Activated CD4-positive, alpha-beta memory T cell treated with anti-CD3 and anti-CD28 coated beads for 36 hours (primary cell): Measurements from ENCODE around the gene PCDHGA11. TPM values are rescaled to one million over a fixed set of nuclear protein-coding genes. Genes with fewer than 3 reads are reported as not detected.
"Not testable (repeated sequence)": the region's sequence is repeated elsewhere in the genome, so short reads cannot be mapped to it uniquely, and the experiment has no call there.

Source experiments
- CTCF ChIA-PET: fragments of 350-600 bp; sonication (Branson Sonifier 250); formaldehyde crosslinking; loops from one replicate; lab custom pipeline; 2021; ENCODE audit warnings: antibody characterized with exemption, inconsistent platforms; lab: Charles Lee
- POLR2A ChIA-PET: fragments of 350-600 bp; sonication (Branson Sonifier 250); formaldehyde crosslinking; loops from one replicate; lab custom pipeline; 2021; ENCODE audit warnings: antibody characterized with exemption; lab: Charles Lee
- DNase-seq: peaks from one replicate; pipeline ENCODE4 v3.0.0-alpha.2; 2020
- H3K27ac Mint-ChIP-seq: one replicate; pipeline ENCODE4 v1.8.0; 2021; ENCODE audit warnings: mixed read lengths
- H3K27me3 Mint-ChIP-seq: one replicate; pipeline ENCODE4 v1.8.0; 2021; ENCODE audit warnings: mixed read lengths
- H3K36me3 Mint-ChIP-seq: one replicate; pipeline ENCODE4 v1.8.0; 2021; ENCODE audit warnings: mixed read lengths
- H3K4me1 Mint-ChIP-seq: one replicate; pipeline ENCODE4 v1.8.0; 2021; ENCODE audit warnings: low read depth, mixed read lengths
- H3K4me3 Mint-ChIP-seq: one replicate; pipeline ENCODE4 v1.8.0; 2021; ENCODE audit warnings: mild to moderate bottlenecking, mixed read lengths
- H3K9me3 Mint-ChIP-seq: one replicate; pipeline ENCODE4 v1.8.0; 2021; ENCODE audit warnings: mixed read lengths
- intact Hi-C: fragments of 100-400 bp; cut with micrococcal nuclease; formaldehyde crosslinking; loops from one replicate; pipeline ENCODE4 v1.15.1; 2023
- total RNA-seq, 2 experiments: library from RNA; stranded (reverse); gene quantifications; one replicate each; pipeline ENCODE4 v1.2.3, GENCODE V29; 2021

PCDHGA11 gene
- total RNA-seq = under 1 TPM in 1 of 2 experiments, not detected in 1; 0.05 TPM

GRCh38 chr5:141420855-141421488 is at the start of gene PCDHGA11:
PCDHGA11 (plus strand) TSS chr5:141421051; CDS start chr5:141421228, 177 bp downstream.
- POLR2A ChIA-PET = interaction anchor here (0.6 to 1.4 kb wide), 2 partner anchors 101 to 262 kb away, joined by 3 to 4 read pairs; partner anchors contain the start of gene TAF7
- peaks cover 68% of the 10 kb centered on the region for H3K27me3 Mint-ChIP-seq
- CTCF ChIA-PET = interaction anchor here (0.6 to 2.6 kb wide), 20 partner anchors 8 to 225 kb away, joined by 3 to 27 read pairs (median 5); partner anchors contain the start of genes PCDHGA10, PCDHGA12, PCDHGB2 and PCDHGB3
- intact Hi-C loops = loop anchor here (5.0 kb wide), 1 partner anchor 56 kb away; the partner anchor contains the start of gene PCDHGC3
- no peak within 1 kb of the TSS for H3K27ac Mint-ChIP-seq
- peak; percentile 66 for DNase-seq
- peaks cover 36% of the 10 kb centered on the region for H3K9me3 Mint-ChIP-seq
- H3K4me1 Mint-ChIP-seq = peaks cover 4% of the 10 kb centered on the region
- H3K4me3 Mint-ChIP-seq = peak within 1 kb of the TSS; percentile 72
- H3K36me3 Mint-ChIP-seq = peaks cover 35% of the 10 kb centered on the region

- H3K9me3 Mint-ChIP-seq = peaks cover 29% of the 10 kb centered on the region
- H3K27ac Mint-ChIP-seq = no peak overlapping the region
- CTCF ChIA-PET = interaction anchor here (0.6 to 2.8 kb wide), 6 partner anchors 15 to 192 kb away, joined by 4 to 25 read pairs (median 5); partner anchors contain the start of gene PCDHGA10
- H3K4me1 Mint-ChIP-seq = peaks cover 5% of the 10 kb centered on the region
- POLR2A ChIA-PET = no interaction called here
- no peak for DNase-seq
- intact Hi-C loops = no loop called here
- H3K27me3 Mint-ChIP-seq = peaks cover 44% of the 10 kb centered on the region
- H3K36me3 Mint-ChIP-seq = peaks cover 26% of the 10 kb centered on the region
- no peak overlapping the region for H3K4me3 Mint-ChIP-seq
These were observed 49.0 kb upstream of the PCDHGA11 start for GRCh38 chr5:141371572-141372475.

- peaks cover 26% of the 10 kb centered on the region for H3K36me3 Mint-ChIP-seq
- ChIA-PET CTCF (interaction anchor here (0.7 to 1.5 kb wide), 5 partner anchors 15 to 191 kb away, joined by 3 to 5 read pairs (median 3); partner anchors contain the start of gene PCDHGB6), POLR2A (no interaction called here)
- peak within 1 kb of the TSS; percentile 27 for H3K4me3 Mint-ChIP-seq
- H3K27ac Mint-ChIP-seq = no peak within 1 kb of the TSS
- peaks cover 39% of the 10 kb centered on the region for H3K27me3 Mint-ChIP-seq
- DNase-seq = no peak
- H3K9me3 Mint-ChIP-seq = peaks cover 33% of the 10 kb centered on the region
- intact Hi-C loops = no loop called here
- peaks cover 5% of the 10 kb centered on the region for H3K4me1 Mint-ChIP-seq
These were observed 47.1 kb upstream of the PCDHGA11 start, which contains the start of gene PCDHGA6 for GRCh38 chr5:141373673-141374317. PCDHGA6 (plus strand) TSS chr5:141373891; CDS start chr5:141374084, 193 bp downstream.

GRCh38 chr5:141374627-141375026 is 46.2 kb upstream of the PCDHGA11 start:
- peaks cover 40% of the 10 kb centered on the region for H3K27me3 Mint-ChIP-seq

GRCh38 chr5:141375444-141376155 is 45.3 kb upstream of the PCDHGA11 start:
- H3K27ac Mint-ChIP-seq, H3K4me3 Mint-ChIP-seq, H3K4me1 Mint-ChIP-seq, CTCF ChIA-PET, DNase-seq, intact Hi-C loops, POLR2A ChIA-PET: not testable (repeated sequence)
- Mint-ChIP-seq H3K27me3 (peaks cover 35% of the 10 kb centered on the region), H3K36me3 (peaks cover 23% of the 10 kb centered on the region), H3K9me3 (peaks cover 33% of the 10 kb centered on the region)

More at GRCh38 chr5:141374627-141375026, 46.2 kb upstream of the PCDHGA11 start:
- Mint-ChIP-seq H3K9me3 (peaks cover 33% of the 10 kb centered on the region), H3K27ac (no peak overlapping the region), H3K36me3 (peaks cover 26% of the 10 kb centered on the region), H3K4me3 (no peak overlapping the region), H3K4me1 (peaks cover 5% of the 10 kb centered on the region)
- DNase-seq = no peak
- intact Hi-C loops = no loop called here
- POLR2A ChIA-PET = no interaction called here
- CTCF ChIA-PET = interaction anchor here (0.7 to 1.5 kb wide), 3 partner anchors 16 to 182 kb away, joined by 3 to 5 read pairs (median 3); partner anchors contain the start of gene PCDHGB6

- no peak for DNase-seq
- intact Hi-C loops = no loop called here
- POLR2A ChIA-PET = interaction anchor here (0.6 kb wide), 1 partner anchor 61 kb away, joined by 7 read pairs; no protein-coding TSS in a partner anchor
- no peak within 1 kb of the TSS for H3K27ac Mint-ChIP-seq
- peaks cover 11% of the 10 kb centered on the region for H3K36me3 Mint-ChIP-seq
- H3K9me3 Mint-ChIP-seq = peaks cover 14% of the 10 kb centered on the region
- peak within 1 kb of the TSS; percentile 66 for H3K4me3 Mint-ChIP-seq
- CTCF ChIA-PET = no interaction called here
- peaks cover 55% of the 10 kb centered on the region for H3K27me3 Mint-ChIP-seq
- no peaks in the 10 kb centered on the region for H3K4me1 Mint-ChIP-seq
These were observed 38.2 kb upstream of the PCDHGA11 start, which contains the start of gene PCDHGA7 for GRCh38 chr5:141382469-141383294. PCDHGA7 (plus strand) TSS chr5:141382742; CDS start chr5:141382900, 158 bp downstream.

GRCh38 chr5:141383345-141383744 is 37.5 kb upstream of the PCDHGA11 start:
- Mint-ChIP-seq H3K27me3 (peaks cover 57% of the 10 kb centered on the region), H3K27ac (no peak overlapping the region), H3K36me3 (peaks cover 13% of the 10 kb centered on the region), H3K4me1 (no peaks in the 10 kb centered on the region), H3K9me3 (peaks cover 15% of the 10 kb centered on the region), H3K4me3 (no peak overlapping the region)
- intact Hi-C loops = no loop called here
- CTCF ChIA-PET = no interaction called here
- no peak for DNase-seq
- POLR2A ChIA-PET = interaction anchor here (0.6 kb wide), 1 partner anchor 60 kb away, joined by 7 read pairs; no protein-coding TSS in a partner anchor

GRCh38 chr5:141384471-141385267 is 36.2 kb upstream of the PCDHGA11 start:
- Mint-ChIP-seq H3K4me3 (no peak overlapping the region), H3K27me3 (peaks cover 62% of the 10 kb centered on the region), H3K27ac (no peak overlapping the region), H3K4me1 (no peaks in the 10 kb centered on the region), H3K9me3 (peaks cover 20% of the 10 kb centered on the region), H3K36me3 (peaks cover 18% of the 10 kb centered on the region)
- POLR2A ChIA-PET = no interaction called here
- intact Hi-C loops = no loop called here
- CTCF ChIA-PET = no interaction called here
- no peak for DNase-seq

DNA sequence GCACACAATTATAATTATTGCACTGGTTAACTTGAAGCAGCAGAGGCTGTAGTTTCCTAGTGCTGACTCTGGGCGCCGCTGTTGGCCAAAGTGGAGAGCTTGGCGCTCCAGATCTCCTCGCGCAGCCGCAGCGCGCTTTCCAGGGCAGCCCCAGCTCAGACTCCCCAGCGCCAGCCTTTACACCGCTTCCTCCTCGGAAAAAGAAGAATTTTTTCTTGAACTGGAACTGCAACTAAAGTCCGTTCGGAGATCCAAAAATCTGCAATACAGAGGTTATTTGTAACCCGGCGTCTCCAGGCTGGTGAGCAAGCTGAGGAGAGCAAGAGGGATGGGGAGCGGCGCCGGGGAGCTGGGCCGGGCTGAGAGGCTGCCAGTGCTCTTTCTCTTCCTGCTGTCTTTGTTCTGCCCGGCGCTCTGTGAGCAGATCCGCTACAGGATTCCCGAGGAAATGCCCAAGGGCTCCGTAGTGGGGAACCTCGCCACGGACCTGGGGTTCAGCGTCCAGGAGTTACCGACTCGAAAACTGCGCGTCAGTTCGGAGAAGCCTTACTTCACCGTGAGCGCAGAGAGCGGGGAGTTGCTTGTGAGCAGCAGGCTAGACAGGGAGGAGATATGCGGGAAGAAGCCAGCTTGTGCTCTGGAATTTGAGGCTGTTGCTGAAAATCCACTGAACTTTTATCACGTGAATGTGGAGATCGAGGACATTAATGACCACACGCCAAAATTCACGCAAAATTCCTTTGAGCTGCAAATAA is 33.1 kb upstream of the PCDHGA11 start, which contains the start of gene PCDHGB4:
PCDHGB4 (plus strand) TSS at position 142 of the 755 bp plus-strand sequence; CDS start at position 329, 187 bp downstream.
- Mint-ChIP-seq H3K9me3 (peaks cover 23% of the 10 kb centered on the region), H3K27me3 (peaks cover 67% of the 10 kb centered on the region), H3K4me3 (peak within 1 kb of the TSS; percentile 26), H3K36me3 (peaks cover 26% of the 10 kb centered on the region)
- H3K27ac Mint-ChIP-seq, POLR2A ChIA-PET, intact Hi-C loops, H3K4me1 Mint-ChIP-seq: not testable (repeated sequence)
- CTCF ChIA-PET = interaction anchor here (1.7 to 2.2 kb wide), 2 partner anchors 18 to 176 kb away, joined by 7 to 8 read pairs; partner anchors contain the start of gene PCDHGB3
- DNase-seq = peak; percentile 31
